Spleen (tissue), 11 donors: ENCODE results near the gene NCOR1. TPM values are rescaled to one million over a fixed set of nuclear protein-coding genes. Genes with fewer than 3 reads are reported as not detected.
"Not testable (repeated sequence)": the region's sequence is repeated elsewhere in the genome, so short reads cannot be mapped to it uniquely, and the experiment has no call there.

Experiments used
- DNase-seq: peaks from one replicate; pipeline ENCODE4 v3.0.0-alpha.2; 2020
- H3K27ac ChIP-seq, 8 donors: fragments of 200-600 bp; sonication (generic) in 7 of 8; 1 replicate in 4 of 8; 2 replicates in 4 of 8; pipeline versions ENCODE4 v1.5.0 to v1.8.0; 2016 to 2021; ENCODE audit warnings: inconsistent platforms in 4 of 8, mild to moderate bottlenecking in 4 of 8, moderate library complexity in 1 of 8
- H3K27me3 ChIP-seq, 7 donors: fragments of 200-600 bp; sonication (generic) in 6 of 7; replicated peaks in 1 of 7; 1 replicate in 4 of 7; 2 replicates in 3 of 7; pipeline versions ENCODE4 v1.5.0 to v1.8.0; 2016 to 2021; ENCODE audit warnings: inconsistent platforms in 3 of 7, mild to moderate bottlenecking in 1 of 7
- H3K36me3 ChIP-seq, 6 donors: fragments of 200-600 bp; sonication (generic) in 5 of 6; 1 replicate in 4 of 6; 2 replicates in 2 of 6; pipeline versions ENCODE4 v1.5.0 to v1.8.0; 2016 to 2021; ENCODE audit warnings: inconsistent platforms in 2 of 6
- H3K4me1 ChIP-seq, 6 donors: fragments of 200-600 bp; sonication (generic) in 5 of 6; 1 replicate in 3 of 6; 2 replicates in 3 of 6; pipeline versions ENCODE4 v1.5.0 to v1.8.0; 2016 to 2021; ENCODE audit warnings: inconsistent platforms in 3 of 6
- H3K4me3 ChIP-seq, 8 donors: fragments of 200-600 bp; sonication (generic) in 7 of 8; 1 replicate in 4 of 8; 2 replicates in 4 of 8; pipeline versions ENCODE4 v1.5.0 to v1.8.0; 2016 to 2021; ENCODE audit warnings: inconsistent platforms in 4 of 8, mild to moderate bottlenecking in 4 of 8, moderate library complexity in 2 of 8
- H3K9me3 ChIP-seq, 8 donors: fragments of 200-600 bp; sonication (generic) in 7 of 8; 1 replicate in 4 of 8; 2 replicates in 4 of 8; pipeline versions ENCODE4 v1.5.0 to v1.8.0; 2016 to 2021; ENCODE audit warnings: inconsistent platforms in 4 of 8
- CTCF ChIP-seq, 11 experiments: fragments of 200-600 bp in 7 of 11; fragments of 450-650 bp in 4 of 11; sonication (generic) in 4 of 11; IDR thresholded peaks in 8 of 11; conservative IDR thresholded peaks in 3 of 11; 1 replicate in 7 of 11; 2 replicates in 4 of 11; pipeline versions ENCODE4 v1.4.0 to v1.8.0; 2016 to 2021; ENCODE audit warnings: antibody characterized with exemption in 11 of 11, inconsistent platforms in 4 of 11, mild to moderate bottlenecking in 1 of 11
- POLR2A ChIP-seq, 3 donors: fragments of 450-650 bp; IDR thresholded peaks; one replicate each; pipeline ENCODE4 v1.5.1; 2017; ENCODE audit warnings: antibody characterized with exemption in 3 of 3, mild to moderate bottlenecking in 1 of 3
- POLR2AphosphoS5 ChIP-seq, 3 donors: sonication (generic); formaldehyde crosslinking; IDR thresholded peaks; one replicate each; pipeline ENCODE4 v1.5.1; 2017; ENCODE audit warnings: antibody characterized with exemption in 3 of 3
- WGBS, 5 donors: extraction: QIAGEN DNeasy Blood & Tissue Kit in 3 of 5; methylation state at CpG; one replicate each; pipeline versions ENCODE4 v1.1.5 to v1.1.7; 2013 to 2018; 5-methylcytosine and 5-hydroxymethylcytosine counted together
- intact Hi-C: fragments of 100-400 bp; cut with DNase I; formaldehyde crosslinking; loops from one replicate; pipeline ENCODE4 v1.15.0; 2023; ENCODE audit warnings: low total_unique reads
- polyA plus RNA-seq, 3 donors: library from polyadenylated mRNA; stranded (reverse); fragments of 200-250 nt; gene quantifications; one replicate each; pipeline ENCODE4 v1.2.1, GENCODE V29; 2013
- total RNA-seq, 7 donors: library from RNA; depleted of rRNA in 3 of 7; stranded (reverse); fragments of >200 nt in 3 of 7; fragmentation: NEBNext Ultra II Directional in 4 of 7; extraction: Animal tissue kit (Norgen Biotek cat#: 25700) in 4 of 7; gene quantifications; one replicate each; pipeline versions ENCODE4 v1.1.0 to v1.2.1, GENCODE V29; 2016 to 2021
- donor health status: healthy with polysubstance abuse.
- donor health status: DM: no; HTN: no; CAD: no; lungs with moderate emphysema.
- donor health status: DM: no; HTN: no; CAD: no.
- donor health status: Bipolar disorder and iron deficiency.
- donor health status: healthy.
- donor health status: DM: no; HTN: no; CAD: no.
- donor health status: DM: yes; HTN: yes; CAD: no.

Gene NCOR1
- total and polyA plus RNA-seq, 10 donors, result 28.4 to 250 (median 140) TPM

GRCh38 chr17:16222406-16222805 lies 7.1 kb upstream of the NCOR1 start:
- TF ChIP-seq POLR2A (IDR thresholded peaks at IDR 0.05) (no peak), CTCF (IDR thresholded peaks at IDR 0.05 in 8 of 11, conservative IDR thresholded peaks at IDR 0.05 in 3 of 11) (no peak), POLR2AphosphoS5 (IDR thresholded peaks at IDR 0.05) (no peak)
- no peak overlapping the region for H3K4me3 ChIP-seq
- H3K27ac ChIP-seq, result no peak overlapping the region
- H3K9me3 ChIP-seq, result no peaks in the 10 kb centered on the region
- peaks cover 0 to 35% (median 2%) of the 10 kb centered on the region in 6 donors for H3K36me3 ChIP-seq
- WGBS, 5 donors, result 91 to 94% (median 93%) methylated on average over 3 of the region's 3 CpGs
- no peak for DNase-seq
- H3K4me1 ChIP-seq, result peaks cover 9 to 38% (median 17%) of the 10 kb centered on the region in 6 donors
- no peaks in the 10 kb centered on the region for H3K27me3 ChIP-seq
- intact Hi-C loops, result no loop called here

- Histone ChIP-seq H3K4me1 (peaks cover 31 to 76% (median 59%) of the 10 kb centered on the region in 6 donors), H3K9me3 (no peaks in the 10 kb centered on the region), H3K4me3 (peak within 1 kb of the TSS; percentile 77 to 99 (median 94)), H3K27me3 (no peaks in the 10 kb centered on the region), H3K36me3 (peaks cover 0 to 9% (median 0%) of the 10 kb centered on the region in 6 donors), H3K27ac (peak within 1 kb of the TSS; percentile 94 to 98 (median 96))
- no peak for TF ChIP-seq POLR2A (IDR thresholded peaks at IDR 0.05)
- no peak for TF ChIP-seq CTCF (IDR thresholded peaks at IDR 0.05 in 8 of 11, conservative IDR thresholded peaks at IDR 0.05 in 3 of 11)
- TF ChIP-seq POLR2AphosphoS5 (IDR thresholded peaks at IDR 0.05), result peak; percentile 78 to 89 (median 83)
- intact Hi-C loops, result no loop called here
- DNase-seq, result peak; percentile 93
- 0 to 1% (median 1%) methylated on average over 20 to 29 of the region's 29 CpGs for WGBS, 5 donors
Observed at GRCh38 chr17:16217002-16217635, 1.8 kb upstream of the NCOR1 start, which contains the start of gene PIGL. PIGL (plus strand) TSS chr17:16217210; CDS start chr17:16217227, 17 bp downstream.

GRCh38 chr17:16216341-16217001 lies 1.1 kb upstream of the NCOR1 start:
- Histone ChIP-seq H3K27ac (peak overlapping the region; percentile 94 to 98 (median 96)), H3K4me3 (peak overlapping the region; percentile 77 to 99 (median 94)), H3K4me1 (peaks cover 31 to 78% (median 65%) of the 10 kb centered on the region in 6 donors)
- DNase-seq, H3K9me3 ChIP-seq, H3K27me3 ChIP-seq, intact Hi-C loops, H3K36me3 ChIP-seq: not testable (repeated sequence)
- 72 to 77% (median 74%) methylated on average over 38 of the region's 38 CpGs for WGBS, 5 donors

- H3K27me3 ChIP-seq, result no peaks in the 10 kb centered on the region
- peaks cover 31 to 83% (median 69%) of the 10 kb centered on the region in 6 donors for H3K4me1 ChIP-seq
- peak overlapping the region; percentile 94 to 98 (median 96) for H3K27ac ChIP-seq
- peak overlapping the region; percentile 77 to 99 (median 94) for H3K4me3 ChIP-seq
- TF ChIP-seq POLR2A (IDR thresholded peaks at IDR 0.05) (no peak), CTCF (IDR thresholded peaks at IDR 0.05 in 8 of 11, conservative IDR thresholded peaks at IDR 0.05 in 3 of 11) (no peak), POLR2AphosphoS5 (IDR thresholded peaks at IDR 0.05) (no peak)
- intact Hi-C loops, result no loop called here
- WGBS, 5 donors, result 25 to 35% (median 33%) methylated on average over 22 of the region's 22 CpGs
- no peaks in the 10 kb centered on the region for H3K9me3 ChIP-seq
- no peak for DNase-seq
- peaks cover 0 to 9% (median 0%) of the 10 kb centered on the region in 6 donors for H3K36me3 ChIP-seq
Observed at GRCh38 chr17:16215965-16216316, 607 bp upstream of the NCOR1 start.
